ENCODE measurements around the gene GTF2F2.

GRCh38 chr13:45143346-45143751 is 23.0 kb downstream of the GTF2F2 start:
- TF ChIP-seq, protein P1, sequence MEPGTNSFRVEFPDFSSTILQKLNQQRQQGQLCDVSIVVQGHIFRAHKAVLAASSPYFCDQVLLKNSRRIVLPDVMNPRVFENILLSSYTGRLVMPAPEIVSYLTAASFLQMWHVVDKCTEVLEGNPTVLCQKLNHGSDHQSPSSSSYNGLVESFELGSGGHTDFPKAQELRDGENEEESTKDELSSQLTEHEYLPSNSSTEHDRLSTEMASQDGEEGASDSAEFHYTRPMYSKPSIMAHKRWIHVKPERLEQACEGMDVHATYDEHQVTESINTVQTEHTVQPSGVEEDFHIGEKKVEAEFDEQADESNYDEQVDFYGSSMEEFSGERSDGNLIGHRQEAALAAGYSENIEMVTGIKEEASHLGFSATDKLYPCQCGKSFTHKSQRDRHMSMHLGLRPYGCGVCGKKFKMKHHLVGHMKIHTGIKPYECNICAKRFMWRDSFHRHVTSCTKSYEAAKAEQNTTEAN (CRISPR knock-in tag; IDR thresholded peaks at IDR 0.05), result no peak
- no peak for TF ChIP-seq CTCF (IDR thresholded peaks at IDR 0.05)
- TF ChIP-seq ZNF263 (CRISPR knock-in tag; IDR thresholded peaks at IDR 0.05; ENCODE audit: low read depth), result no peak
- TF ChIP-seq, protein P2, sequence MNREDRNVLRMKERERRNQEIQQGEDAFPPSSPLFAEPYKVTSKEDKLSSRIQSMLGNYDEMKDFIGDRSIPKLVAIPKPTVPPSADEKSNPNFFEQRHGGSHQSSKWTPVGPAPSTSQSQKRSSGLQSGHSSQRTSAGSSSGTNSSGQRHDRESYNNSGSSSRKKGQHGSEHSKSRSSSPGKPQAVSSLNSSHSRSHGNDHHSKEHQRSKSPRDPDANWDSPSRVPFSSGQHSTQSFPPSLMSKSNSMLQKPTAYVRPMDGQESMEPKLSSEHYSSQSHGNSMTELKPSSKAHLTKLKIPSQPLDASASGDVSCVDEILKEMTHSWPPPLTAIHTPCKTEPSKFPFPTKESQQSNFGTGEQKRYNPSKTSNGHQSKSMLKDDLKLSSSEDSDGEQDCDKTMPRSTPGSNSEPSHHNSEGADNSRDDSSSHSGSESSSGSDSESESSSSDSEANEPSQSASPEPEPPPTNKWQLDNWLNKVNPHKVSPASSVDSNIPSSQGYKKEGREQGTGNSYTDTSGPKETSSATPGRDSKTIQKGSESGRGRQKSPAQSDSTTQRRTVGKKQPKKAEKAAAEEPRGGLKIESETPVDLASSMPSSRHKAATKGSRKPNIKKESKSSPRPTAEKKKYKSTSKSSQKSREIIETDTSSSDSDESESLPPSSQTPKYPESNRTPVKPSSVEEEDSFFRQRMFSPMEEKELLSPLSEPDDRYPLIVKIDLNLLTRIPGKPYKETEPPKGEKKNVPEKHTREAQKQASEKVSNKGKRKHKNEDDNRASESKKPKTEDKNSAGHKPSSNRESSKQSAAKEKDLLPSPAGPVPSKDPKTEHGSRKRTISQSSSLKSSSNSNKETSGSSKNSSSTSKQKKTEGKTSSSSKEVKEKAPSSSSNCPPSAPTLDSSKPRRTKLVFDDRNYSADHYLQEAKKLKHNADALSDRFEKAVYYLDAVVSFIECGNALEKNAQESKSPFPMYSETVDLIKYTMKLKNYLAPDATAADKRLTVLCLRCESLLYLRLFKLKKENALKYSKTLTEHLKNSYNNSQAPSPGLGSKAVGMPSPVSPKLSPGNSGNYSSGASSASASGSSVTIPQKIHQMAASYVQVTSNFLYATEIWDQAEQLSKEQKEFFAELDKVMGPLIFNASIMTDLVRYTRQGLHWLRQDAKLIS (CRISPR knock-in tag; IDR thresholded peaks at IDR 0.05; ENCODE audit: borderline replicate concordance), result no peak
- no peak for TF ChIP-seq PRRX2 (CRISPR knock-in tag; IDR thresholded peaks at IDR 0.05)
- no peak for TF ChIP-seq NFYB (CRISPR knock-in tag; conservative IDR thresholded peaks at IDR 0.05; ENCODE audit: low read depth)
- TF ChIP-seq, protein P3, sequence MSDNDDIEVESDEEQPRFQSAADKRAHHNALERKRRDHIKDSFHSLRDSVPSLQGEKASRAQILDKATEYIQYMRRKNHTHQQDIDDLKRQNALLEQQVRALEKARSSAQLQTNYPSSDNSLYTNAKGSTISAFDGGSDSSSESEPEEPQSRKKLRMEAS (CRISPR knock-in tag; IDR thresholded peaks at IDR 0.05), result no peak
- TF ChIP-seq SP1 (CRISPR knock-in tag; conservative IDR thresholded peaks at IDR 0.05), result no peak
- no peak for TF ChIP-seq JAZF1 (CRISPR knock-in tag; IDR thresholded peaks at IDR 0.05)
- TF ChIP-seq USF2 (CRISPR knock-in tag; IDR thresholded peaks at IDR 0.05), result no peak
- no peak for TF ChIP-seq CREB1 (CRISPR knock-in tag; IDR thresholded peaks at IDR 0.05)

Measured in WTC11 (cell line).